ENCODE data around the gene POGZ.

POGZ gene

GRCh38 chr1:151458802-151459330 lies 428 bp downstream of the POGZ start:
- no peak for TF ChIP-seq CTCF (IDR thresholded peaks at IDR 0.05; ENCODE audit: extremely low read depth, missing control alignments)
- peak; percentile 78 for DNase-seq (ENCODE audit: low spot score)

- TF ChIP-seq CTCF (IDR thresholded peaks at IDR 0.05; ENCODE audit: extremely low read depth, missing control alignments) = no peak
- DNase-seq (ENCODE audit: low spot score) = peak; percentile 88
Observed at GRCh38 chr1:151457911-151458801, 1.1 kb downstream of the POGZ start.

GRCh38 chr1:151455966-151456365 lies 3.3 kb downstream of the POGZ start:
- no peak for DNase-seq (ENCODE audit: low spot score)
- no peak for TF ChIP-seq CTCF (IDR thresholded peaks at IDR 0.05; ENCODE audit: extremely low read depth, missing control alignments)

- DNase-seq (ENCODE audit: low spot score) = no peak
- TF ChIP-seq CTCF (IDR thresholded peaks at IDR 0.05; ENCODE audit: extremely low read depth, missing control alignments) = no peak
Observed at GRCh38 chr1:151455231-151455630, 4.1 kb downstream of the POGZ start.

GRCh38 chr1:151447696-151448095 lies 11.6 kb downstream of the POGZ start:
- no peak for TF ChIP-seq CTCF (IDR thresholded peaks at IDR 0.05; ENCODE audit: extremely low read depth, missing control alignments)
- DNase-seq (ENCODE audit: low spot score) = no peak

GRCh38 chr1:151444783-151445177 lies 14.5 kb downstream of the POGZ start:
- no peak for TF ChIP-seq CTCF (IDR thresholded peaks at IDR 0.05; ENCODE audit: extremely low read depth, missing control alignments)
- no peak for DNase-seq (ENCODE audit: low spot score)

All from GM20000 (cell line).